ENCODE data around the gene ARFGEF2.

The ARFGEF2 gene

DNA sequence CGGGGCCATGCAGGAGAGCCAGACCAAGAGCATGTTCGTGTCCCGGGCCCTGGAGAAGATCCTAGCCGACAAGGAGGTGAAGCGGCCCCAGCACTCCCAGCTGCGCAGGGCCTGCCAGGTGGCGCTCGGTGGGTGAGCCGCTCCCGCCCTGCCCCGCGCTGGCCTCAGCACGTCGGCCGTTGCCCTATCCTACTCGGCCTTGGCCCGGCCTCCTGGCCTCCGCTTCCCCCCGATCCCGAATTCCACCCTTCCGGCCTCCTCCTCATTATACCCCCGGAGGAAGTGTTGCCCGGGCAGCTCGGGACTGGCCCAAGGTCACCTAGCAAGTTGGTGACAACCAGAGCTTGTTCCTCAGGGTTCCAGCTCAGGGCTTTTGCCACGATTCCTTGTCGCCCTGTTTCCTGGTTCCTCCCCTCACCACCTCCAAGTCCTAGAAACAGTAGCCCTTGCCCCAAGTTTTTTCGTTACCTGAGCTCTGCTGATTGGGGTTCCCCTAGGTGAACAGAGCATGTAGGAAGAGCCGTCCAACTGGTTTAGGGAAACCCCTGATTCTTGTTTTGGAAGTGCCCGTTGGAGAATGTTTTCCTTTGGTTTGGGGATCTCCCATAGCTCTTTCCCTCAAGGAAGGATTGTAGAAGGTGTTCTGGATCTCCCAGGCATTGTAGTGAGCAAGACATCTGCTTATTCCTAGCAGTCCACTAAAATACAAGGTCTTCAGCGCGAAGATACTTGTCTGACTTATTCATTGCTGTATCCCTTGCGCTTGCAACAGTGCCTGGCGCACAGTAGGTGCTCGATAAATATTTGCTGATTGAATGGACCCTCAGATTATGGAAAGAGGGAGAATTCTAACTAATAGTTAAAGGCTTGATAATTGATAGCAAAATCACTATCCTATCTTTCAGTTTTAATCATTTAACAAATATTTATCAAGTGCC, 641 bp downstream of the ARFGEF2 start:
- H3K27ac ChIP-seq, result peak overlapping the region; percentile 86
- peak; percentile 97 for TF ChIP-seq ZFX (IDR thresholded peaks at IDR 0.05)
- TF ChIP-seq, protein P1, sequence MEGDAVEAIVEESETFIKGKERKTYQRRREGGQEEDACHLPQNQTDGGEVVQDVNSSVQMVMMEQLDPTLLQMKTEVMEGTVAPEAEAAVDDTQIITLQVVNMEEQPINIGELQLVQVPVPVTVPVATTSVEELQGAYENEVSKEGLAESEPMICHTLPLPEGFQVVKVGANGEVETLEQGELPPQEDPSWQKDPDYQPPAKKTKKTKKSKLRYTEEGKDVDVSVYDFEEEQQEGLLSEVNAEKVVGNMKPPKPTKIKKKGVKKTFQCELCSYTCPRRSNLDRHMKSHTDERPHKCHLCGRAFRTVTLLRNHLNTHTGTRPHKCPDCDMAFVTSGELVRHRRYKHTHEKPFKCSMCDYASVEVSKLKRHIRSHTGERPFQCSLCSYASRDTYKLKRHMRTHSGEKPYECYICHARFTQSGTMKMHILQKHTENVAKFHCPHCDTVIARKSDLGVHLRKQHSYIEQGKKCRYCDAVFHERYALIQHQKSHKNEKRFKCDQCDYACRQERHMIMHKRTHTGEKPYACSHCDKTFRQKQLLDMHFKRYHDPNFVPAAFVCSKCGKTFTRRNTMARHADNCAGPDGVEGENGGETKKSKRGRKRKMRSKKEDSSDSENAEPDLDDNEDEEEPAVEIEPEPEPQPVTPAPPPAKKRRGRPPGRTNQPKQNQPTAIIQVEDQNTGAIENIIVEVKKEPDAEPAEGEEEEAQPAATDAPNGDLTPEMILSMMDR (conservative IDR thresholded peaks at IDR 0.05), result no peak

DNA sequence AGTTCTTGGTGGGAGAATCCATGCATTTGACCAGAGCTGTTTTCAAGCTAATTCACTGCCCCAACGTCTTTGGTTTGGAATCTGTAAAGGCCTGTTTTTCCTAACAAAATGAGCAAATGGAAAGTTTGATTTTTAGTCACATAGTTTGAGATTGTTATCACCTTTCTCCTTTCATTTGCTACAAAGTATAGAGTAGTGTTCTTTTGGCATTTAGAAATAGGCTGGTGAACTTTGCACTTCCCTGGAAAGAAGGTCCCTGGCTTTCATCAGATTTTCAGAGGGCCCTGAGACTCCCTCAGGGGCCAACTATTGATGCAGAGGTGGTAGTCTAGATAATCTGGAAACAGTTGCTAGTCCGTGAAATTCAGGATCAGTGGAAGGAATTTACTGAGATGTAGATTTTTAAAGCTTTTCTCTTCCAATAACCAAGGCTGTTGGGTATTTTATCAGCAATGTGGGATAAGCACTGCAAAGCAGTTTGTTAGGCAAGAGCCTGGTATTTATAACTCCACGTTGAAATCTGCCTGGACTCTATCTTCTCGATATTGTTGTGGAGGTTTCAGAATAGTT, 1.7 kb downstream of the ARFGEF2 start:
- H3K27ac ChIP-seq, result no peak overlapping the region
- TF ChIP-seq, protein P1 (conservative IDR thresholded peaks at IDR 0.05), result no peak

DNA sequence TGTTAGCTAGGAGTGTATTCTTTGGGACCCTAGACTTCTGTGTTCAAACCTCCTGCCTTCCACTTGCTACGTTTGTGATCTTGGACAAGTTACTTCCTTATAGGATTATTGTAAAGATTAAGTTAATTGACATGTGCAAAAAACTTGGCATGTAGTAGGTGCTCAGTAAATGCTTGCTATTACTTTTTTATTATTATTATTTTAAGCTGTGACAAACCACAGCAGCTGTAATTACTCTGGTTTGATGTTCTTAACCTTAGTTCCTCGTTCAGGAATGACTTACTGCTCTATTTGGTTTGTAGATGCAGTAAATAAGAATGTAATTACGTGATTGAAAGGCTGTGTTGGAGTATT, 3.2 kb downstream of the ARFGEF2 start:
- TF ChIP-seq, protein P1 (conservative IDR thresholded peaks at IDR 0.05), result no peak
- TF ChIP-seq ZFX (IDR thresholded peaks at IDR 0.05), result no peak
- H3K27ac ChIP-seq, result no peak overlapping the region

DNA sequence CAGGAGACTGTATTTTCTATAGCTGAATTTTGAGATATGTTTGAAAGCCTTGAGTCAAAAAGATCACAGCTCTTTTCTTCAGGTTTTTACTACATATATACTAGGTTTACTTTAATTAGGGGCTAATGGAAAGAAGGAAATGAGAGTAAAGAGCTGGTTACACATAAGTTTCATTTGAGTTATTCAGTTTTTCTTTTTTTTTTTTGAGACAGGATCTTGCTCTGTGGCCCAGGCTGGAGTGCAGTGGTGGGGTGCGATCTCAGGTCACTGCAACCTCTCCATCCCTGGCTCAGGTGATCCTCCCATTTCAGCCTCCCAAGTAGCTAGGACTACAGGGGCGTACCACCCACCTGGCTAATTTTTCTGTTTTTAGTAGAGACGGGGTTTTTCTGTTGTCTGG, 4.8 kb downstream of the ARFGEF2 start:
- H3K27ac ChIP-seq, result no peak overlapping the region
- no peak for TF ChIP-seq ZFX (IDR thresholded peaks at IDR 0.05)
- TF ChIP-seq, protein P1 (conservative IDR thresholded peaks at IDR 0.05), result no peak

DNA sequence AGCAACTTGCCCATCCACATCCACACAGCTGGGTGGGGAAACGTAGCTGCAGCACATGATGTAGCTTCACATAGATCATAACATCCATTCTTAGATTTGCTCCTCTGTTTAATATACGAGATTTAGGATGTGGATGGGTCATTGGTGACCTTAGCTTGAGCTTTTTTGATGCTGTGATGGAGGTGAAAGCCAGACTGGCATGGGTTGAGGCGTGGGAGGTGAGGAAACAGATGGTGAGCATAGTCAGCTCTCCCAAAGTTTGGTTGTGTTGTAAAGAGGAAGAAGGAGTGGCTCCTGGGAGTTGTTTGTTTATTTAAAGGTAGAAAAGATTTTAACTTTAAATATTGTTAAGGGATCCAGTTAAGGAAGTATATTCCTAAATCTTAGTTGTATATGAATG, 5.3 kb downstream of the ARFGEF2 start:
- TF ChIP-seq ZFX (IDR thresholded peaks at IDR 0.05), result no peak
- TF ChIP-seq, protein P1 (conservative IDR thresholded peaks at IDR 0.05), result no peak
- no peak overlapping the region for H3K27ac ChIP-seq

DNA sequence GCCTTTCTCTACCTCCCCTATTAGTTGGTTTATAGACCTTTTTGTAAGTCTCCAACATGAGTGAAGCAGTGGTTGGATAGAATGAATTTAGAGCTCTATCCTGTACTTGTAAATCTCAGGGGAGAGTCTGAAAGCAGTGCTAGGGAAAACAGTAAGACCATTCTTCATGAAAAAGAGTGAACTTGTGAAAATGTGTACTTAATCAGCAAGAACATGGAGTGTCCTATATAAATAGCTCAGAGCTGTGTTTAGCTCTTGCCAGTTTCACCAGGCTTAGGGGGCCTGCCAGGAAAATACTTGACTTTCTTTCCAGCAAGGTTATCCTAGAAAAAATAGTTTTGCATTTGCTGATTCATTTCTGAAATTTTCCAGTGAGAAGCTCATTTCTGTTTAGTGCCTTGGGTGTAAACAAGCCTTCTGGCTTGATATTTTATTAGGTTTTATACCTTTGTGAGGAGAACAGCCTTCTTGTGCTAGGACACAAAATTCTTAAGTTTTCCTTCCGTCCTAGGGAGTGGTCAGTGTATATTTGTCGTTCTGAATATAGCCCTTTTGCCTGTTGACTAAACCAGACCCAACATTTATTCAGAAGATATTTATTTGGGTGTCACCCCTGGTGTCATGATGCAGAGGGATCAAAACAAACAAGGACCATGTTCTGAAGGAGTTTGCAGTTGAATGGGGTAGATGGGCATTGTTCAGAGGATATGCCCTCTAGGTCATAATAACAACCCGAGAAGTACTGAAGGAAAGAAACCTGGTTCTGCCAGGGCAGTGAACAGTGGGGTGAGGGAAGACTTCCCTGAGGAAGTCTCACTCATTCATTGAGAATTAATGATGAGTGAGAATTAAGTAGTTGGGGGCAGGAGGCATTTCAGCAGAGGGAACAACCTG, 7.6 kb downstream of the ARFGEF2 start:
- TF ChIP-seq, protein P1 (conservative IDR thresholded peaks at IDR 0.05), result no peak
- TF ChIP-seq ZFX (IDR thresholded peaks at IDR 0.05), result no peak

More for the DNA sequence above, 7.6 kb downstream of the ARFGEF2 start:
- H3K27ac ChIP-seq, result no peak overlapping the region
